SJCRH30 (cell line): ENCODE data around the gene MUC5AC. TPM values are rescaled to one million over a fixed set of nuclear protein-coding genes. Genes with fewer than 3 reads are reported as not detected.

Experiments
- DNase-seq, 2 experiments: peaks; one replicate each; pipeline ENCODE4 v3.0.0-alpha.2; 2015 to 2020
- H3K27ac ChIP-seq: fragments of 250-450 bp; sonication (Bioruptor Pico); 2 replicates; pipeline ENCODE4 v1.5.1; 2020; ENCODE audit warnings: mild to moderate bottlenecking, moderate library complexity
- H3K27me3 ChIP-seq: fragments of 250-450 bp; sonication (Bioruptor Pico); 2 replicates; pipeline ENCODE4 v1.5.1; 2020; ENCODE audit warnings: mild to moderate bottlenecking, moderate library complexity
- H3K36me3 ChIP-seq: fragments of 250-450 bp; sonication (Bioruptor Pico); 2 replicates; pipeline ENCODE4 v1.5.1; 2020; ENCODE audit warnings: mild to moderate bottlenecking, moderate library complexity
- H3K4me1 ChIP-seq: fragments of 250-450 bp; sonication (Bioruptor Pico); 2 replicates; pipeline ENCODE4 v1.5.1; 2020; ENCODE audit warnings: mild to moderate bottlenecking, moderate library complexity
- H3K4me3 ChIP-seq: fragments of 250-450 bp; sonication (Bioruptor Pico); 2 replicates; pipeline ENCODE4 v1.5.1; 2020; ENCODE audit warnings: mild to moderate bottlenecking, moderate library complexity
- H3K9me3 ChIP-seq: fragments of 250-450 bp; sonication (Bioruptor Pico); replicated peaks from 2 replicates; pipeline ENCODE4 v1.5.1; 2020; ENCODE audit warnings: mild to moderate bottlenecking, moderate library complexity
- total RNA-seq: library from RNA; depleted of rRNA; stranded (reverse); fragments of >200 nt; shearing (Covaris generic); gene quantifications from 2 replicates; pipeline ENCODE4 v1.2.3, GENCODE V29; 2014

Gene MUC5AC
- total RNA-seq, 1 experiment from 2014 or later: not detected

GRCh38 chr11:1129143-1129610, 28.6 kb upstream of the MUC5AC start:
- DNase-seq: peak in 1 of 2 experiments; percentile 19
- Histone ChIP-seq H3K4me3 (no peak overlapping the region), H3K9me3 (no peaks in the 10 kb centered on the region; the same call in 1 of the 2 replicates), H3K4me1 (no peaks in the 10 kb centered on the region), H3K27me3 (peaks cover 11% of the 10 kb centered on the region; the same call in 1 of the 2 replicates), H3K36me3 (no peaks in the 10 kb centered on the region), H3K27ac (no peak overlapping the region)

DNA sequence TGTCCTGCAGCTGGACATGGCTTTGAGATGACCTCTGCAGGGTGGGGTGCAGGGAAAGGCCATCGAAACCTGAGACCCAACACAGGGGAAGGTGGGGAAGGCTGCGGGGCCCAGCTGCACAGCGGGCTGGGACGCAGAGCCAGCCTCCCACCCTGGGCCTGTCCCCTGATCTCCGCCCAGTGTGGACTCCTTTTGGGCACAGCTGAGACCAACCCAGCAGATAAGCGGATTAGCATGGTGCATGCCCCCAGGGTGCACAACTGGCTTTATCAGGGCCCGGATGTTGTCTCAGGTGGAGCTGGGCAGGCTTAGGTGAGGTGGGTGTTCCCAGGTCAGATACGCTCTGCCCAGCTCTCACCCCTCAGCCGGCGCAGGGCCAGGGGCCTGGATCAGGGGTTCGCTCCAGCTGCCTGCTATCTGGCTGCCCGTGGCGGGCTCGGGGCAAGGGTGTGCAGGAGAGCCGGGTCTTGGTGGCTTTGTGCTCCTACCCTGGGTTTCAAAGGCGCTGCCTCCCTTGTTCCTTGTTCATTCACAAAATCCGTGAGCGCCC, 28.1 kb upstream of the MUC5AC start:
- Histone ChIP-seq H3K36me3 (no peaks in the 10 kb centered on the region), H3K27ac (no peak overlapping the region), H3K9me3 (no peaks in the 10 kb centered on the region; the same call in 1 of the 2 replicates), H3K4me1 (no peaks in the 10 kb centered on the region), H3K4me3 (no peak overlapping the region), H3K27me3 (peaks cover 11% of the 10 kb centered on the region; the same call in 1 of the 2 replicates)
- DNase-seq: no peak

DNA sequence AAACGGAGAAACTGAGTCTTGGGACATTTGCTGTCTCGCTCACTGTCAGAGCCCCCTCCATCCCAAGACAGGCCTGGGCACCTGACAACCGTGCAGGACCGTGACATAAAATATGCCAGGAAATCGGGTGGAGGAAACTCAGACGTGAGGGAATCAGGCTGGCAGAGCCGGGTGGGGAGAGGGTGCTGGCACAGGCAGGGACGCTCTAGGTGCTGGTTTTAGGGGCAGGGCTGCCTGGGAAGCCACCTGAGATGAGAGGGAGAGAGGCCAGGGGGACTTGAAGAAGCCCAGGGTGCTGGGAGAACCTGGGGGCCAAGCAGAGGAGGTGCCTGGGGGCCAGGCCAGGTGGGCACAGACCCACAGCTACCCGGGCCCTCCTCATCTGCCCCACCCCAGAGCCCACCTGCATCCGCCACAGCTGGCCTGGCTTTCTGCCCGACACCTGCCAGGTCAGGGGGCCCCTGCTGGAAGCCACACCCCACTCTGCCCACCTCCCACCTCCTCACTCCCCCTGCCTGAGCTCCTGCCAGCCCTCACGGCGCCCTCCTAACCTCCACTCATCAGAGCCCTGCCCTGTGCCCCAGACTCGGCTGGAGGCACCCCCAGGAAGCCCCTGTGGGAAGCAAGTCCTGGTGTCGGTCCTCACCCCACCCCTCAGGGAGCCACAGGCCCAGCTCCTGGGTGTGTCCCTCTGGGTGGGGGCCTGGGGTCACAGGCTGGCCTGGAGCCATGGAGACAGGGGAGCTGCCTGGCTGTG, 27.3 kb upstream of the MUC5AC start:
- Histone ChIP-seq H3K36me3 (no peaks in the 10 kb centered on the region), H3K4me1 (no peaks in the 10 kb centered on the region), H3K27me3 (peaks cover 11% of the 10 kb centered on the region; the same call in 1 of the 2 replicates), H3K4me3 (no peak overlapping the region), H3K27ac (no peak overlapping the region), H3K9me3 (peaks cover 7% of the 10 kb centered on the region)
- no peak for DNase-seq

GRCh38 chr11:1131033-1131911, 26.5 kb upstream of the MUC5AC start:
- DNase-seq: no peak
- peaks cover 7% of the 10 kb centered on the region for H3K9me3 ChIP-seq
- H3K4me1 ChIP-seq: no peaks in the 10 kb centered on the region
- H3K27ac ChIP-seq: no peak overlapping the region
- H3K27me3 ChIP-seq: peaks cover 11% of the 10 kb centered on the region; the same call in 1 of the 2 replicates
- H3K36me3 ChIP-seq: no peaks in the 10 kb centered on the region
- no peak overlapping the region for H3K4me3 ChIP-seq

DNA sequence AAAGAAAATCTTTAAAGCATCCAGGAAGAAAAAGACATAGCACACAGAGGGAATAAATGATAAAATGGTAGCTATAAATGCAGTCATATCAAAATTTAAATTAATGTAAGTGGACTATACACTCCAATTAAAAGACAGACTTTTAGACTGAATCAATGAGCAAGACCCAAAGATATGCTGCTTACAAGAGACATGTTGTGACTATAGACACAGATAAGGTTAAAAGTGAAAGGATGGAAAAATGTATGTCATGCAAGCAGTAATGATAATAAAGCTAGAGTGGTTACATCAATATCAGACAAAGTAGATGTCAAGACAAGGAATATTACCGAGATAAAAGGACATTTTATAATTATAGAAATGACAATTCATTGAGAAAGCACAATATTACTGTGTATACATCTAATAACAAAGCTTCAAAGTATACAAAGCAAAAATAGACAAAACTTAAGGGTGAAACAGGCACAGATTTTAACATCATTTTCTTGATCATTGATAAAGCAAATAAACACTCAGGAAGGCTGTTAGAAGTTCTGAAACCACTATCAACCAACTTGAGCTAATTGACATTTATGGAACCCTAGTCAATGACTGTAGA, 22.8 kb upstream of the MUC5AC start:
- DNase-seq: no peak
- Histone ChIP-seq H3K9me3 (peaks cover 7% of the 10 kb centered on the region), H3K4me3 (no peak overlapping the region), H3K27me3 (peaks cover 11% of the 10 kb centered on the region; the same call in 1 of the 2 replicates), H3K36me3 (no peaks in the 10 kb centered on the region), H3K27ac (no peak overlapping the region), H3K4me1 (no peaks in the 10 kb centered on the region)

GRCh38 chr11:1138097-1138496, 19.7 kb upstream of the MUC5AC start:
- Histone ChIP-seq H3K9me3 (peaks cover 7% of the 10 kb centered on the region), H3K4me3 (no peak overlapping the region), H3K27me3 (no peaks in the 10 kb centered on the region; the same call in 1 of the 2 replicates), H3K27ac (no peak overlapping the region), H3K4me1 (no peaks in the 10 kb centered on the region), H3K36me3 (no peaks in the 10 kb centered on the region)
- DNase-seq: no peak

GRCh38 chr11:1139441-1140083, 18.2 kb upstream of the MUC5AC start:
- H3K27ac ChIP-seq: no peak overlapping the region
- DNase-seq: no peak
- no peaks in the 10 kb centered on the region for H3K36me3 ChIP-seq
- no peaks in the 10 kb centered on the region for H3K4me1 ChIP-seq
- H3K27me3 ChIP-seq: no peaks in the 10 kb centered on the region; the same call in 1 of the 2 replicates
- H3K4me3 ChIP-seq: no peak overlapping the region
- H3K9me3 ChIP-seq: peaks cover 16% of the 10 kb centered on the region

GRCh38 chr11:1140642-1141490, 16.9 kb upstream of the MUC5AC start:
- Histone ChIP-seq H3K36me3 (no peaks in the 10 kb centered on the region), H3K4me3 (no peak overlapping the region), H3K27me3 (no peaks in the 10 kb centered on the region; the same call in 1 of the 2 replicates), H3K9me3 (peaks cover 9% of the 10 kb centered on the region), H3K27ac (no peak overlapping the region), H3K4me1 (no peaks in the 10 kb centered on the region)
- DNase-seq: no peak

DNA sequence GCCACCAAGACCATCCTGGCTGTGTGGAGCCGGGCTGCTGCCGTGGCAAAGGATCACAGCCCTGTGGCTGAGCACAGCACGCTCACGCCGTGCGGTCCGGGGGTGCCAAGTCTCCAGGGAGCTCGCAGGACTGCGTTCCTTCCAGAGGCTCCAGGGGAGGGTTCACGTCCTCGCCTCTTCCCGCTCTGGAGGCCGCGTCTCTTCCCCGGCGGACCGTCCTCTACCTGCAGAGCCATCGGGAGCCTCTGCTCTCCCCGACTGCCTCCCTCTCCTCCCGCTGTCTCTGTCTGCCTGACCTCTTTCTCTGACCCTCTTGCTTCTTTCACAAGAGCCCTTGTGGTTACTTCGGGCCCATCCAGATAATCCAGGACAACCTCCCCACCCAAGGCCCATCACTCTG, 11.4 kb upstream of the MUC5AC start:
- no peak for DNase-seq
- Histone ChIP-seq H3K27me3 (no peaks in the 10 kb centered on the region), H3K27ac (no peak overlapping the region), H3K36me3 (no peaks in the 10 kb centered on the region), H3K4me1 (no peaks in the 10 kb centered on the region), H3K4me3 (no peak overlapping the region), H3K9me3 (peaks cover 9% of the 10 kb centered on the region)

DNA sequence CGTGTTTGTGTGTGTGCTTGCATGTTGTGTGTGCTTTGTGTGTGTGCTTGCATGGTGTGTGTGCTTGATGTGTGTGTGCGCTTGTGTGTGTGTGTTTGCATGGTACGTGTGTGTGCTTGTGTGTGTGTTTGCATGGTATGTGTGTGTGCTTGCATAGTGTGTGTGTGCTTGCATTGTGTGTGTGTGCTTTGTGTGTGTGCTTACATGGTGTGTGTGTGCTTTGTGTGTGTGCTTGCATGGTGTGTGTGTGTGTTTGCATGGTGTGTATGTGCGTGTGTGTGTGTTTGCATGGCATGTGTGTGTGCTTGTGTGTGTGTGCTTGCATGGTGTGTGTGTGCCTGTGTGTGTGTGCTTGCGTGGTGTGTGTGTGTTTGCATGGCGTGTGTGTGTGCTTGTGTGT, 10.0 kb upstream of the MUC5AC start:
- Histone ChIP-seq H3K9me3 (peaks cover 9% of the 10 kb centered on the region; the same call in 1 of the 2 replicates), H3K27ac (no peak overlapping the region), H3K27me3 (no peaks in the 10 kb centered on the region; the same call in 1 of the 2 replicates), H3K4me3 (no peak overlapping the region), H3K36me3 (no peaks in the 10 kb centered on the region), H3K4me1 (peaks cover 8% of the 10 kb centered on the region; the same call in 1 of the 2 replicates)
- DNase-seq: no peak

GRCh38 chr11:1148752-1149180, 9.0 kb upstream of the MUC5AC start:
- Histone ChIP-seq H3K27ac (no peak overlapping the region), H3K27me3 (peaks cover 3% of the 10 kb centered on the region; the same call in 1 of the 2 replicates), H3K9me3 (peaks cover 6% of the 10 kb centered on the region; the same call in 1 of the 2 replicates), H3K4me3 (no peak overlapping the region), H3K4me1 (peaks cover 18% of the 10 kb centered on the region; the same call in 1 of the 2 replicates), H3K36me3 (no peaks in the 10 kb centered on the region)
- no peak for DNase-seq

DNA sequence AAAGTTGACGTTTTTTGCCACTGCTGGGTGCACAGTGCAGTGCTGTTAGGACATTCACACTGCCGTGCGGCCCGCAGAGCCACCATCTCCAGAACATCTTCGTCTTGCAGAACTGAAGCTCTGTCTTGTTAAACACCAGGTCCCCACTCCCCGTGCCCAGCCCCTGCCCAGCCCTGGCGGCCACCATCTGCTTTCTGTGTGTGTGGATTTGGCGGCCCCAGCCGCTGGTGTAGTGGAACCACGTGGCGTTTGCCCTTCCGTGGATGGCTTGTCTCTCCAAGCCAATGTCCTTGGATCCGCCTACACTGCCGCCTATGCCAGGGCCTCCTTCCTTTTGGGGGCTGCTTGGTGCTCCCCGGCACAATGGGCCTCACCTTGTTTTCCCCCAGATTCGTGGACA, 8.2 kb upstream of the MUC5AC start:
- H3K9me3 ChIP-seq: no peaks in the 10 kb centered on the region
- peaks cover 3% of the 10 kb centered on the region; the same call in 1 of the 2 replicates for H3K27me3 ChIP-seq
- H3K27ac ChIP-seq: no peak overlapping the region
- no peak for DNase-seq
- H3K4me3 ChIP-seq: no peak overlapping the region
- H3K36me3 ChIP-seq: no peaks in the 10 kb centered on the region
- H3K4me1 ChIP-seq: peaks cover 19% of the 10 kb centered on the region; the same call in 1 of the 2 replicates

DNA sequence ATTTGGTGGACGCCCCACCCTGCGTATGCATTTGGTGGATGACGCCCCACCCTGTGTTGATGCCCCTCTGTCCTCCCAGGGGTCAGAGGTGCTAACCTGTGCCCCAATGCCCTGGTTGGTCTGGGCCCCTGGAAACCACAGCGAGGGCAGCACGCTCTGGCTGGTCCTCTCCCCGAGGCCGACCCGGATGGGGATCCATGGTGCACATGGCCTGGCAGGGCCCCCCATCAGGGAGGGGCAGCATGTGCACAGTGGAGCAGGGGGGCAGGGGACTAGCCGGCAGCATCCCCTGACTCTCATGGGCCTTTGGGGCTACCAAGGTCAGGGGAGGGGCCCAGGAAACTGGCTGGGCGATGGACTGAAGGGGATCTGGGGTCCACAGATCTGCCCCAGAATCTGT, 7.6 kb upstream of the MUC5AC start:
- Histone ChIP-seq H3K4me1 (peaks cover 19% of the 10 kb centered on the region; the same call in 1 of the 2 replicates), H3K36me3 (no peaks in the 10 kb centered on the region), H3K27ac (no peak overlapping the region), H3K4me3 (no peak overlapping the region), H3K27me3 (peaks cover 3% of the 10 kb centered on the region; the same call in 1 of the 2 replicates), H3K9me3 (no peaks in the 10 kb centered on the region)
- DNase-seq: no peak
